Choroid plexus epithelial cell (primary cell): Measurements from ENCODE around the gene ZNRD2.

Experiments
- DNase-seq: peaks from one replicate; pipeline ENCODE4 v3.0.0-alpha.2; 2010; ENCODE audit warnings: low read depth
- H3K4me3 ChIP-seq: 2 replicates; pipeline ENCODE4 v1.5.1; 2011; ENCODE audit warnings: low read depth, mild to moderate bottlenecking, control low read depth, low read length, moderate library complexity
- TF ChIP-seq, protein P1 (sequence below): conservative IDR thresholded peaks from 2 replicates; pipeline ENCODE4 v1.5.1; 2011; ENCODE audit warnings: low read depth, mild to moderate bottlenecking, control low read depth, inconsistent platforms, low read length, moderate library complexity

Gene ZNRD2

DNA sequence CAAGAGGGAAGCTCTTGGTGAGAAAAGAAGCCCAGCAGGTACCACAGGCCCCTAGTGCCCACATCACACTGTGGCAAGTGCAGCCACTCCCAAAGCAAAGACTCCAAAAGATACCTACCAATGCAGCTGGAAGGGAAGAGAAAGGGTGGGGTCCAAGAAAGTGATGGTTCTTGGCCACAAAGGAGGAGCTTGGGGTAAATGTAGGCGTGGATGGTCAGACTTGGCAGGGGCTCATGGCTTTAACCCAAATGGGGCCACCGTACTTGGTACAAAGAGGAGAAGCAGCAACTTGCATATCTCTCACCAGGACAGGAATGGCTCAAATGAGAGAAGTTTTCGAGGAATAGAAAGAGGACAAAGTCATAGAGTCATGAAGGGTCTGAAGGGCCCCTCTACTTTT, 39.0 kb downstream of the ZNRD2 start:
- H3K4me3 ChIP-seq: no peak overlapping the region
- DNase-seq: no peak
- TF ChIP-seq, protein P1, sequence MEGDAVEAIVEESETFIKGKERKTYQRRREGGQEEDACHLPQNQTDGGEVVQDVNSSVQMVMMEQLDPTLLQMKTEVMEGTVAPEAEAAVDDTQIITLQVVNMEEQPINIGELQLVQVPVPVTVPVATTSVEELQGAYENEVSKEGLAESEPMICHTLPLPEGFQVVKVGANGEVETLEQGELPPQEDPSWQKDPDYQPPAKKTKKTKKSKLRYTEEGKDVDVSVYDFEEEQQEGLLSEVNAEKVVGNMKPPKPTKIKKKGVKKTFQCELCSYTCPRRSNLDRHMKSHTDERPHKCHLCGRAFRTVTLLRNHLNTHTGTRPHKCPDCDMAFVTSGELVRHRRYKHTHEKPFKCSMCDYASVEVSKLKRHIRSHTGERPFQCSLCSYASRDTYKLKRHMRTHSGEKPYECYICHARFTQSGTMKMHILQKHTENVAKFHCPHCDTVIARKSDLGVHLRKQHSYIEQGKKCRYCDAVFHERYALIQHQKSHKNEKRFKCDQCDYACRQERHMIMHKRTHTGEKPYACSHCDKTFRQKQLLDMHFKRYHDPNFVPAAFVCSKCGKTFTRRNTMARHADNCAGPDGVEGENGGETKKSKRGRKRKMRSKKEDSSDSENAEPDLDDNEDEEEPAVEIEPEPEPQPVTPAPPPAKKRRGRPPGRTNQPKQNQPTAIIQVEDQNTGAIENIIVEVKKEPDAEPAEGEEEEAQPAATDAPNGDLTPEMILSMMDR: no peak

DNA sequence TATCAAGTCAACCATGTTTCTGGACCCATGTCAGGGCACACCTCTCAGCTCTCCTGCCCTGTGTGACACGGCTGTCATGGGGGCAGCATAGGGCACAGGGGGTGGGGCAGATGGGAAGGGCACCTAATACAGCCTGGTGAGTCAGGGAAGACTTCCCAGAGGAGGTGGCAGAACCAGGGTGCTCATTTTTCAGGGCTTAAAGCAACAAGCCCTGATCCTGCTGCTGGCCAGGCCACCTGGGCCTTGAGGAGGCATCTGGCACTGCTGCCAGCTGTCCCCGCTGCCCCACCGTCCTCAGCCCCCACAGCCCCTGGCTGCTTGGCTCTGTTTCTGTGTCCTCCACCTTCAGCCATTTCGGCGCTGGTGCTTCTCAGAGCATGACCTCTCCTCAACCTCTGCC, 39.4 kb downstream of the ZNRD2 start:
- no peak for DNase-seq

DNA sequence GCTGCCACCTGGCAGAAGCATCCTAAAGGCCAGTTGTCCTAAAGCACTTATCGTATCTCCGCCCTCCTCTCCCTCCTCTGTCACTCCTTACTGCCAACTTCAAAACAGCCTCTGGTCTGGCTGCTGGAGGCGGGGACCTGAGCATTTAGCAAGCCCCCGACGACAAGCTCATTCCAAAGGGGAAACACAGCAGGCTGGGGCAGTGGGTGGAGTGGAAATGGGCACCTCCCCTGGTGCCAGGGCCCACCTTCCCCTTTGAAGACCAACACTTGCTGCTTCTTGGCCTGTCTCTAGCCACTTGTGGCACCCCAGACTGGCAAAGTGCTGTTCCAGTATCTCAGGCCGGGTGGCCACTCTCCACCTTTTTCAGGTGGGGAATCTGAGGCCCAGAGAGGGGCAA, 40.1 kb downstream of the ZNRD2 start:
- H3K4me3 ChIP-seq: no peak overlapping the region
- TF ChIP-seq, protein P1: no peak
- no peak for DNase-seq

More for the DNA sequence above, 39.4 kb downstream of the ZNRD2 start:
- no peak overlapping the region for H3K4me3 ChIP-seq
- TF ChIP-seq, protein P1: no peak

DNA sequence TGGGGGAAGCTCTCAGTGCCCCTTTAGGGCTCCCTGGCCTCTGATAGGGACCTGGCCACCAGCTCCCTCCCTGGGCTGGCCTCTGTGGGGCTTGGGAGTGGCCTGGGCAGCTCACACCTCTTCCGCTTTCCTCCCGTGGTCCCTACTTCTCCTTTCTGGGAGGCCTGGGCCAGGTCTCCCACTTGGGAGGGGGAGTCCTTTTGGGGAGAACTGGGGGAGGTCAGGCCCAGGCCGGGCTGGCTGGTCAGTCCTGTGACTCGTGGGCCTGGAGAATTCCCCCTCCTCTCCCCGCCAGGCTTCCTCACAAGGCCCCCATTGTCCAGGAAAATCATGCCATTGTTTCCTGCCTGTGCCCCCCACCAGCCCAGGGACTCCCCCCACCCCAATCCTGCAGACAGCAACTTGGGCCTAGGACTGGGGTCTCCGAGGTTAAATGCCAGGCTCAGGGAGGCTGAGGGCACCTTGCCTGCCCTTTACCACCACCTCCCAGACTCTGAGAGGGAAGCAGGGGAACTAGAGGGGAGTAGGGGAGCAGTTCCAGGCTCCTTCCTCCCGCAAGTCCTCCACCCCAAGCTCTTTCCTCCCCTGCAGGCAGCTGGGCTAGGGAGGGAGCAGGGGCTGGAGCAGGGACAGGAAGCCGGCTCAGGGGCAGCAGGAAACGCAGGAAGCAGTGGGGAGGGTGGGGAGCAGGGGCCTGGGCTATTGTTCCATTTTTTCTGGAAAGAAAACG, 40.9 kb downstream of the ZNRD2 start:
- TF ChIP-seq, protein P1: no peak
- peak overlapping the region; percentile 85 for H3K4me3 ChIP-seq
- no peak for DNase-seq

DNA sequence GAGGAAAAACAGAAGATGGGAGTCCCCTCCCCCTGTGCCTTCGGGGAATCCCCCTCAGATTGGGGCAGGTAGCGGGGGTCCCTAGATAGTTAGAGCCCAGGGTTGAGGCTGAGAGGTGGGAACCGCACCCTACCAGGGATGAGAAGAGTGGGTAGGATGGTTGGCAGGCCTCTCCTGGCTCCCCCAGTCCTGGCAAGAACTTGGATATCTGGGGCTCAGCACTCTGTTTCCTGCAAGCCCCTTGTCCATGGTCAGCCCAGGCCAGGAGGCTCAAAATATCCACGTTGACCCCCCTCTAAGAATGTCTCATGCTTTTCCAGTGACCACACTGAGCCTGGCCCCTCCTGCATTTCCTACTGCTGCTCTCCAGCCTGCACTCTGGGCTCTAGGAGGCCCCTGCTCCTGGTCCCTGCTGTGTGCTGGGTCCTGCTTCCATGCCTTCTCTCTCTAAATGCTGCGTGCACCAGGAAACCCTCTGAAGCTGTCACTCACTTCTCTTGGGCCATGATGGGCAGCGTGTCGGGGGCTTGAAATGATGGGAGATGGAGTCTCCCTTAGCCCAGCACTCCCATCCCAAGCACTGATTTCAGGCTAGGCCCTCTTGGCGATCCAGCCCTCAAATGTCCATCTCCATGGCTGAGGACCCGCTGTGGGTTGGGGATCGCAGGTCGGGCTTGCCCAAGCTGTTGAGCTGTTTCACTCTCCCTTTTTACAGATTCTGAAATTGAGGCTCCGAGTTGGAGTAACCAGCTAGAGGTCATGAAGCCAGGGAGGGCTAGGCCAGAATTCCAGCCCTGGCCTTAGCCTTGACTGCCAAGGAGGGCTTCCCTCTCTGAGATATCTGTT, 41.7 kb downstream of the ZNRD2 start:
- TF ChIP-seq, protein P1: no peak
- H3K4me3 ChIP-seq: peak overlapping the region; percentile 85
- peak; percentile 59 for DNase-seq

DNA sequence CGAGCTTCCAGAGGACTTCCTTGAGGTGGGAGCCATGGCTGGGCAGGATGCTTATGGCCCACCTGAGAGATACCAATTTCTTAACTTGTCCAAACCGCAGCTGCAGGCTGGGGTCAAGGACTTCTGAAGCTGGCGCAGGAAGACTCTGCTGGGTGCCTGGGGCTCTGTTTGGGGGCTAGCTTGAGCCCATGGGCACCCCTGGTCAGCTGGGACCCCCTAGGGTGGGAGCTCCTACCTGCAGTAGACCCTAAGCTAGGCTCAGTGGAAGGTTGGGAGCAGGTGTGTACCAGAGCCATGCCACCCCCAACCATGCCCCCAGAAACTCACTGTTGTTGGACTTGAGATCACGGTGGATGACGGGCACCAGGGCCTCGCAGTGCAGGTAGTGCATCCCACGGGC, 42.4 kb downstream of the ZNRD2 start:
- DNase-seq: no peak
- H3K4me3 ChIP-seq: peak overlapping the region; percentile 85
- TF ChIP-seq, protein P1: no peak
